CD4-positive, alpha-beta T cell (primary cell): ENCODE data around the gene FAM78A. TPM values are rescaled to one million over a fixed set of nuclear protein-coding genes. Genes with fewer than 3 reads are reported as not detected.
"Not testable (repeated sequence)": the region's sequence is repeated elsewhere in the genome, so short reads cannot be mapped to it uniquely, and the experiment has no call there.

ENCODE experiments used
- ATAC-seq: fragments of 200-7000 bp; cut with Tn5 transposase; one replicate; pipeline ENCODE4 v1.10.0; 2022; ENCODE audit warnings: mild to moderate bottlenecking; ENCODE audit not compliant: poor library complexity
- CTCF ChIA-PET: fragments of 350-600 bp; sonication (Branson Sonifier 250); formaldehyde crosslinking; loops from one replicate; lab custom pipeline; 2021; ENCODE audit warnings: antibody characterized with exemption, inconsistent platforms; lab: Charles Lee
- POLR2A ChIA-PET: fragments of 350-600 bp; sonication (Branson Sonifier 250); formaldehyde crosslinking; loops from one replicate; lab custom pipeline; 2021; ENCODE audit warnings: antibody characterized with exemption, inconsistent platforms; lab: Charles Lee
- DNase-seq, 14 experiments: peaks; one replicate each; pipeline ENCODE4 v3.0.0-alpha.2; 2013 to 2020; ENCODE audit warnings: mixed read lengths in 2 of 14
- H3K27ac ChIP-seq, 2 donors: one replicate each; pipeline versions ENCODE4 v1.5.1 to v1.7.0; 2013; ENCODE audit warnings: low read length in 2 of 2, low read depth in 1 of 2, mild to moderate bottlenecking in 1 of 2
- H3K27me3 ChIP-seq, 2 experiments: 1 replicate in 1 of 2; 2 replicates in 1 of 2; pipeline versions ENCODE4 v1.6.1 to v1.7.0; 2013; ENCODE audit warnings: low read length in 2 of 2, control low read depth in 1 of 2, mild to moderate bottlenecking in 1 of 2, moderate library complexity in 1 of 2; ENCODE audit not compliant: insufficient read depth in 2 of 2, control insufficient read depth in 1 of 2
- H3K36me3 ChIP-seq: one replicate; pipeline ENCODE4 v1.6.1; 2013; ENCODE audit warnings: low read length, control low read depth; ENCODE audit not compliant: insufficient read depth
- H3K4me1 ChIP-seq: one replicate; pipeline ENCODE4 v1.6.1; 2013; ENCODE audit warnings: low read length, control low read depth; ENCODE audit not compliant: insufficient read depth
- H3K4me3 ChIP-seq: one replicate; pipeline ENCODE4 v1.5.1; 2013; ENCODE audit warnings: mild to moderate bottlenecking, low read length, moderate library complexity
- H3K9me3 ChIP-seq, 2 experiments: 1 replicate in 1 of 2; 2 replicates in 1 of 2; pipeline versions ENCODE4 v1.6.1 to v1.7.0; 2013; ENCODE audit warnings: low read length in 2 of 2, mild to moderate bottlenecking in 2 of 2, control low read depth in 1 of 2, moderate library complexity in 1 of 2; ENCODE audit not compliant: control insufficient read depth in 1 of 2, insufficient read depth in 1 of 2
- H3K27ac Mint-ChIP-seq: one replicate; pipeline ENCODE4 v1.8.0; 2020; ENCODE audit warnings: mixed read lengths
- H3K27me3 Mint-ChIP-seq: one replicate; pipeline ENCODE4 v1.8.0; 2021; ENCODE audit warnings: mixed read lengths
- H3K36me3 Mint-ChIP-seq: one replicate; pipeline ENCODE4 v1.8.0; 2021; ENCODE audit warnings: low read depth, mixed read lengths
- H3K4me1 Mint-ChIP-seq: one replicate; pipeline ENCODE4 v1.8.0; 2021; ENCODE audit warnings: low read depth, mixed read lengths
- H3K4me3 Mint-ChIP-seq: one replicate; pipeline ENCODE4 v1.8.0; 2020; ENCODE audit warnings: mild to moderate bottlenecking, mixed read lengths
- H3K9me3 Mint-ChIP-seq: one replicate; pipeline ENCODE4 v1.8.0; 2020; ENCODE audit warnings: mixed read lengths
- CTCF ChIP-seq: fragments of 200-600 bp; IDR thresholded peaks from one replicate; pipeline ENCODE4 v1.8.0; 2022; ENCODE audit warnings: antibody characterized with exemption, mild to moderate bottlenecking
- intact Hi-C, 2 experiments: fragments of 100-400 bp; cut with DNase I in 1 of 2; cut with micrococcal nuclease in 1 of 2; formaldehyde crosslinking; loops; one replicate each; pipeline versions ENCODE4 v1.15.1 to v1.9.0; 2023 to 2025; cut with DNase I, micrococcal nuclease
- total RNA-seq, 174 experiments: library from RNA in 2 of 174; stranded (reverse) in 2 of 174; gene quantifications; one replicate each; pipeline ENCODE4 v1.2.3 and lab custom pipeline; 2021 to 2026

The FAM78A gene
- total RNA-seq, 2 experiments from 2014 or later, result 62.4 to 62.7 TPM

DNA sequence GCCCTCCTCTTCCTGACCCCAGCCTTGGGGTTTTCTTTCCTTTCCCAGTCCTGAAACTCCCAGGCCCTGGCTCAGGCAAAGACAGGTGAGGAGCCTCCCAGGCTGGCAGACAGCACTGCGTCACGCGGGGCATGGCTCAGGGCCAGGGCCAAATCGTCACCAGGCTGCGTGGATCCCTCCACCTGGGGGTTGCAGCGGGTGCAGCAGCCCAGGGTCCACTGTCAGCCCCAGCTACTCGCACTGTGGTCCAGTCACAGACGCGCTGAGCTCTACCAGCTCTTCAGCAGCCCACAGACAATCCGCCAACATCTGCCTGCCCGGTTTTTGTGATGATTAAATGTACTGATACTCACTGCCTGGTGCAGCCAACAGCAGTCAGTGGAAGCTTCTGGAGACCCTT, 12.1 kb downstream of the FAM78A start:
- peak overlapping the region; percentile 43 to 94 for H3K27ac ChIP-seq
- ChIA-PET POLR2A (interaction anchor here (4.4 to 18.0 kb wide), 3 partner anchors 6 to 14 kb away, joined by 19 to 738 read pairs (median 738); partner anchors contain the start of gene FAM78A), CTCF (interaction anchor here (1.0 to 1.2 kb wide), 2 partner anchors 26 to 66 kb away, joined by 3 read pairs; no protein-coding TSS in a partner anchor)
- Mint-ChIP-seq H3K27ac (peak overlapping the region; percentile 100), H3K27me3 (no peaks in the 10 kb centered on the region), H3K4me3 (peak overlapping the region; percentile 85), H3K4me1 (peaks cover 78% of the 10 kb centered on the region), H3K36me3 (peaks cover 76% of the 10 kb centered on the region), H3K9me3 (no peaks in the 10 kb centered on the region)
- peak; percentile 25 for ATAC-seq
- intact Hi-C loops, result no loop called here
- peaks cover 64% of the 10 kb centered on the region for H3K36me3 ChIP-seq
- TF ChIP-seq CTCF, result no peak
- peak overlapping the region; percentile 8 for H3K4me3 ChIP-seq
- peaks cover 97% of the 10 kb centered on the region for H3K4me1 ChIP-seq
- H3K9me3 ChIP-seq, result no peaks in the 10 kb centered on the region
- DNase-seq, result peak in 7 of 14 experiments; percentile 33 to 78 (median 65)
- no peaks in the 10 kb centered on the region for H3K27me3 ChIP-seq

GRCh38 chr9:131263701-131264100, 12.6 kb downstream of the FAM78A start:
- Histone ChIP-seq H3K4me3 (peak overlapping the region; percentile 8), H3K36me3 (peaks cover 69% of the 10 kb centered on the region), H3K27me3 (no peaks in the 10 kb centered on the region), H3K27ac (peak overlapping the region in 1 of 2 donors; percentile 94), H3K9me3 (no peaks in the 10 kb centered on the region), H3K4me1 (peaks cover 99% of the 10 kb centered on the region)
- H3K9me3 Mint-ChIP-seq, result no peaks in the 10 kb centered on the region
- CTCF ChIA-PET, result interaction anchor here (1.2 kb wide), 1 partner anchor 25 kb away, joined by 3 read pairs; no protein-coding TSS in a partner anchor
- peak overlapping the region; percentile 100 for H3K27ac Mint-ChIP-seq
- no peaks in the 10 kb centered on the region for H3K27me3 Mint-ChIP-seq
- no peak for ATAC-seq
- H3K4me1 Mint-ChIP-seq, result peaks cover 72% of the 10 kb centered on the region
- peaks cover 77% of the 10 kb centered on the region for H3K36me3 Mint-ChIP-seq
- POLR2A ChIA-PET, result interaction anchor here (4.4 to 18.0 kb wide), 3 partner anchors 7 to 15 kb away, joined by 19 to 738 read pairs (median 738); partner anchors contain the start of gene FAM78A
- peak overlapping the region; percentile 85 for H3K4me3 Mint-ChIP-seq
- DNase-seq, result peak in 1 of 14 experiments; percentile 14
- no peak for TF ChIP-seq CTCF
- intact Hi-C loops, result no loop called here

DNA sequence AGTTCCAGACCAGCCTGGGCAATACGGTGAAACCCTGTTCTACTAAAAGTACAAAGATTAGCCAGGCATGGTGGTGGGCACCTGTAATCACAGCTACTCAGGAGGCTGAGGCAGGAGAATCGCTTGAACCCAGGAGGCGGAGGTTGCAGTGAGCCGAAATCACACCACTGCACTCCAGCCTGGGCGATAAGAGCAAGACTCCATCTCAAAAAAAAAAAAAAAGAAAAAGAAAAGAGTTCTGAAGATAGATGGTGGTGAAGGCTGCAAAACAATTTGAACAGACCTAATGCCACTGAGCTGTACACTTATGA, 13.3 kb downstream of the FAM78A start:
- ATAC-seq, H3K9me3 Mint-ChIP-seq, CTCF ChIA-PET, DNase-seq, H3K27me3 Mint-ChIP-seq, H3K9me3 ChIP-seq, H3K4me3 ChIP-seq, H3K27ac ChIP-seq, intact Hi-C loops, H3K27me3 ChIP-seq: not testable (repeated sequence)
- Mint-ChIP-seq H3K4me1 (peaks cover 68% of the 10 kb centered on the region), H3K36me3 (peaks cover 81% of the 10 kb centered on the region), H3K4me3 (peak overlapping the region; percentile 69), H3K27ac (peak overlapping the region; percentile 100)
- Histone ChIP-seq H3K36me3 (peaks cover 76% of the 10 kb centered on the region), H3K4me1 (peaks cover 99% of the 10 kb centered on the region)
- POLR2A ChIA-PET, result interaction anchor here (4.4 to 18.0 kb wide), 3 partner anchors 7 to 15 kb away, joined by 19 to 738 read pairs (median 738); partner anchors contain the start of gene FAM78A
